HL-60 (cell line): Measurements from ENCODE around the gene PPP1R12B.
"Not testable (repeated sequence)": the region's sequence is repeated elsewhere in the genome, so short reads cannot be mapped to it uniquely, and the experiment has no call there.

Experiments used
- GABPA ChIP-seq: IDR thresholded peaks from 2 replicates; pipeline ENCODE4 v1.6.1; 2012; ENCODE audit warnings: low read depth
- POLR2AphosphoS5 ChIP-seq: IDR thresholded peaks from 2 replicates; pipeline ENCODE4 v1.6.1; 2012; ENCODE audit warnings: low read depth
- SPI1 ChIP-seq: IDR thresholded peaks from 2 replicates; pipeline ENCODE4 v1.6.1; 2012; ENCODE audit warnings: low read depth, mild to moderate bottlenecking, borderline replicate concordance
- TF ChIP-seq, protein P1 (sequence below): IDR thresholded peaks from one replicate; pipeline ENCODE4 v1.5.1; 2011; ENCODE audit warnings: low read length, control low read depth, inconsistent platforms; ENCODE audit not compliant: insufficient read depth

- TF ChIP-seq, protein P1, sequence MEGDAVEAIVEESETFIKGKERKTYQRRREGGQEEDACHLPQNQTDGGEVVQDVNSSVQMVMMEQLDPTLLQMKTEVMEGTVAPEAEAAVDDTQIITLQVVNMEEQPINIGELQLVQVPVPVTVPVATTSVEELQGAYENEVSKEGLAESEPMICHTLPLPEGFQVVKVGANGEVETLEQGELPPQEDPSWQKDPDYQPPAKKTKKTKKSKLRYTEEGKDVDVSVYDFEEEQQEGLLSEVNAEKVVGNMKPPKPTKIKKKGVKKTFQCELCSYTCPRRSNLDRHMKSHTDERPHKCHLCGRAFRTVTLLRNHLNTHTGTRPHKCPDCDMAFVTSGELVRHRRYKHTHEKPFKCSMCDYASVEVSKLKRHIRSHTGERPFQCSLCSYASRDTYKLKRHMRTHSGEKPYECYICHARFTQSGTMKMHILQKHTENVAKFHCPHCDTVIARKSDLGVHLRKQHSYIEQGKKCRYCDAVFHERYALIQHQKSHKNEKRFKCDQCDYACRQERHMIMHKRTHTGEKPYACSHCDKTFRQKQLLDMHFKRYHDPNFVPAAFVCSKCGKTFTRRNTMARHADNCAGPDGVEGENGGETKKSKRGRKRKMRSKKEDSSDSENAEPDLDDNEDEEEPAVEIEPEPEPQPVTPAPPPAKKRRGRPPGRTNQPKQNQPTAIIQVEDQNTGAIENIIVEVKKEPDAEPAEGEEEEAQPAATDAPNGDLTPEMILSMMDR = not testable (repeated sequence)
- not testable (repeated sequence) for TF ChIP-seq POLR2AphosphoS5, SPI1, GABPA
Observed at GRCh38 chr1:202637321-202638018, 289.0 kb downstream of the PPP1R12B start.
